IMR-90 (cell line): ENCODE data around the gene CNOT6. TPM values are rescaled to one million over a fixed set of nuclear protein-coding genes. Genes with fewer than 3 reads are reported as not detected.

Experiments
- ATAC-seq: fragments of 200-7000 bp; cut with Tn5 transposase; 2 replicates; pipeline ENCODE4 v1.9.1; 2020; ENCODE audit warnings: low read depth, mild to moderate bottlenecking, moderate library complexity
- BruUV-seq: library from RNA; stranded (reverse); fragments of 400-500 nt; replicated peaks from 2 replicates; lab custom pipeline; 2021; lab: Mats Ljungman, UMichigan
- CTCF ChIA-PET: fragments of 300-600 bp; formaldehyde crosslinking; extraction: SDS; loops from one replicate; lab custom pipeline; 2021; ENCODE audit warnings: antibody characterized with exemption; lab: Yijun Ruan, JAX
- POLR2A ChIA-PET: fragments of 300-600 bp; sonication (Branson Sonifier 250); formaldehyde crosslinking; loops from one replicate; lab custom pipeline; 2022; ENCODE audit warnings: antibody characterized with exemption; ENCODE audit not compliant: unreplicated experiment; lab: Charles Lee
- DNase-seq: peaks from one replicate; pipeline ENCODE4 v3.0.0; 2013
- H2AFZ ChIP-seq: replicated peaks from 2 replicates; pipeline ENCODE3; 2013; ENCODE audit warnings: low read length, mild to moderate bottlenecking; ENCODE audit not compliant: poor library complexity
- H2AK5ac ChIP-seq: 2 replicates; pipeline ENCODE4 v1.6.1; 2013; ENCODE audit warnings: low read depth, low read length, inconsistent platforms
- H2AK9ac ChIP-seq: replicated peaks from 2 replicates; pipeline ENCODE3; 2013; ENCODE audit warnings: mild to moderate bottlenecking, low read depth, low read length, moderate library complexity; ENCODE audit not compliant: poor library complexity
- H2BK120ac ChIP-seq: 2 replicates; pipeline ENCODE4 v1.6.1; 2013; ENCODE audit warnings: low read depth, low read length, inconsistent platforms
- H2BK15ac ChIP-seq: 3 replicates; pipeline ENCODE4 v1.6.1; 2013; ENCODE audit warnings: low read depth, low read length, inconsistent platforms
- H2BK20ac ChIP-seq: 2 replicates; pipeline ENCODE4 v1.6.1; 2013; ENCODE audit warnings: low read depth, mild to moderate bottlenecking, inconsistent platforms, low read length, moderate library complexity
- H2BK5ac ChIP-seq: 2 replicates; pipeline ENCODE4 v1.6.1; 2013; ENCODE audit warnings: mild to moderate bottlenecking, low read depth, low read length, inconsistent platforms; ENCODE audit not compliant: poor library complexity, severe bottlenecking
- H3K14ac ChIP-seq: replicated peaks from 2 replicates; pipeline ENCODE4 v1.6.1; 2013; ENCODE audit warnings: low read depth, low read length, inconsistent platforms
- H3K18ac ChIP-seq: 2 replicates; pipeline ENCODE4 v1.6.1; 2013; ENCODE audit warnings: low read depth, low read length, control low read depth
- H3K23ac ChIP-seq: 2 replicates; pipeline ENCODE4 v1.6.1; 2013; ENCODE audit warnings: low read depth, low read length, inconsistent platforms
- H3K27ac ChIP-seq: 2 replicates; pipeline ENCODE4 v1.5.1; 2013; ENCODE audit warnings: mild to moderate bottlenecking, control low read depth, low read length; ENCODE audit not compliant: insufficient read depth
- H3K27me3 ChIP-seq: 2 replicates; pipeline ENCODE4 v1.6.1; 2013; ENCODE audit warnings: low read length; ENCODE audit not compliant: control insufficient read depth, insufficient read depth
- H3K36me3 ChIP-seq: 2 replicates; pipeline ENCODE4 v1.6.1; 2013; ENCODE audit warnings: low read length, mixed read lengths; ENCODE audit not compliant: control insufficient read depth, insufficient read depth
- H3K4ac ChIP-seq: 2 replicates; pipeline ENCODE4 v1.6.1; 2013; ENCODE audit warnings: low read depth, low read length, inconsistent platforms
- H3K4me1 ChIP-seq: 2 replicates; pipeline ENCODE4 v1.6.1; 2013; ENCODE audit warnings: low read length, mixed read lengths; ENCODE audit not compliant: control insufficient read depth, insufficient read depth
- H3K4me2 ChIP-seq: 2 replicates; pipeline ENCODE4 v1.6.1; 2013; ENCODE audit warnings: low read depth, mild to moderate bottlenecking, control low read depth, low read length, moderate library complexity
- H3K4me3 ChIP-seq: 2 replicates; pipeline ENCODE4 v1.5.1; 2013; ENCODE audit warnings: low read depth, mild to moderate bottlenecking, control low read depth, low read length, moderate library complexity; ENCODE audit not compliant: insufficient read depth
- H3K56ac ChIP-seq: 2 replicates; pipeline ENCODE4 v1.6.1; 2013; ENCODE audit warnings: low read length, inconsistent platforms; ENCODE audit not compliant: insufficient read depth; ENCODE audit errors: extremely low read depth
- H3K79me1 ChIP-seq, 2 experiments: 2 replicates each; pipeline ENCODE4 v1.6.1; 2013; ENCODE audit warnings: low read length in 2 of 2, inconsistent platforms in 1 of 2, low read depth in 1 of 2
- H3K9ac ChIP-seq: 2 replicates; pipeline ENCODE4 v1.6.1; 2013; ENCODE audit warnings: low read depth, low read length, control low read depth
- H3K9me1 ChIP-seq: 2 replicates; pipeline ENCODE4 v1.6.1; 2013; ENCODE audit warnings: low read length, inconsistent platforms; ENCODE audit not compliant: insufficient read depth
- H3K9me3 ChIP-seq: 2 replicates; pipeline ENCODE4 v1.6.1; 2013; ENCODE audit warnings: low read length; ENCODE audit not compliant: control insufficient read depth, insufficient read depth
- H4K20me1 ChIP-seq: 2 replicates; pipeline ENCODE4 v1.6.1; 2013; ENCODE audit warnings: low read length, inconsistent platforms; ENCODE audit not compliant: insufficient read depth
- H4K5ac ChIP-seq: 2 replicates; pipeline ENCODE4 v1.6.1; 2013; ENCODE audit warnings: mild to moderate bottlenecking, low read depth, low read length, control low read depth
- H4K8ac ChIP-seq, 2 experiments: 2 replicates each; pipeline ENCODE4 v1.6.1; 2013; ENCODE audit warnings: low read depth in 2 of 2, low read length in 2 of 2, control low read depth in 1 of 2, inconsistent platforms in 1 of 2
- H4K91ac ChIP-seq: 2 replicates; pipeline ENCODE4 v1.6.1; 2013; ENCODE audit warnings: low read depth, low read length, inconsistent platforms; ENCODE audit not compliant: insufficient read depth
- BHLHE40 ChIP-seq: fragments of 150-350 bp; IDR thresholded peaks from 2 replicates; pipeline ENCODE4 v1.6.1; 2016; ENCODE audit warnings: mild to moderate bottlenecking, low read depth, low read length
- CEBPB ChIP-seq: IDR thresholded peaks from 2 replicates; pipeline ENCODE4 v1.6.1; 2012; ENCODE audit warnings: low read depth, low read length, improper control_type of control experiment
- CHD1 ChIP-seq: IDR thresholded peaks from 2 replicates; pipeline ENCODE4 v1.6.1; 2012; ENCODE audit warnings: low read depth, low read length, improper control_type of control experiment
- MAFK ChIP-seq: IDR thresholded peaks from 2 replicates; pipeline ENCODE4 v1.6.1; 2012; ENCODE audit warnings: low read depth, low read length, improper control_type of control experiment
- MAZ ChIP-seq: IDR thresholded peaks from 2 replicates; pipeline ENCODE4 v1.6.1; 2012; ENCODE audit warnings: low read depth, mild to moderate bottlenecking, low read length, improper control_type of control experiment, moderate library complexity, borderline replicate concordance
- MXI1 ChIP-seq: IDR thresholded peaks from 2 replicates; pipeline ENCODE4 v1.6.1; 2012; ENCODE audit warnings: low read depth, mild to moderate bottlenecking, low read length, moderate library complexity, borderline replicate concordance
- NFE2L2 ChIP-seq: fragments of 150-350 bp; IDR thresholded peaks from 2 replicates; pipeline ENCODE4 v1.6.1; 2016; ENCODE audit warnings: low read depth, mild to moderate bottlenecking, low read length
- POLR2A ChIP-seq: IDR thresholded peaks from 2 replicates; pipeline ENCODE4 v1.6.1; 2012; ENCODE audit warnings: mild to moderate bottlenecking, low read depth, low read length
- RAD21 ChIP-seq: IDR thresholded peaks from 2 replicates; pipeline ENCODE4 v1.6.1; 2012; ENCODE audit warnings: low read length, improper control_type of control experiment
- RCOR1 ChIP-seq: IDR thresholded peaks from 2 replicates; pipeline ENCODE4 v1.6.1; 2012; ENCODE audit warnings: mild to moderate bottlenecking, low read length, improper control_type of control experiment; ENCODE audit not compliant: insufficient replicate concordance
- SMC3 ChIP-seq: fragments of 150-350 bp; IDR thresholded peaks from 2 replicates; pipeline ENCODE4 v1.6.1; 2016; ENCODE audit warnings: low read depth, mild to moderate bottlenecking, antibody characterized with exemption, low read length, moderate library complexity
- USF2 ChIP-seq: fragments of 150-350 bp; IDR thresholded peaks from 2 replicates; pipeline ENCODE4 v1.6.1; 2017; ENCODE audit warnings: mild to moderate bottlenecking, antibody characterized with exemption, low read length, low read depth
- WGBS, 2 experiments: methylation state at CpG; one replicate each; pipeline versions ENCODE4 v1.1.5 to v1.1.7; 2013; ENCODE audit warnings: missing lambda C conversion rate in 2 of 2; ENCODE audit not compliant: insufficient read length in 1 of 2; ENCODE audit errors: extremely low coverage in 2 of 2; 5-methylcytosine and 5-hydroxymethylcytosine counted together
- dilution Hi-C: fragments of 300-500 bp; cut with HindIII; formaldehyde crosslinking; loops from one replicate; pipeline ENCODE4 v1.14.3; 2018; ENCODE audit warnings: low sequenced_read_pairs; ENCODE audit not compliant: unreplicated experiment
- in situ Hi-C: fragments of 300-500 bp; cut with MboI; formaldehyde crosslinking; loops from 3 replicates; pipeline ENCODE4 v1.14.3; 2019; ENCODE audit warnings: low sequenced_read_pairs, inconsistent platforms, mixed read lengths
- intact Hi-C: fragments of 100-400 bp; cut with micrococcal nuclease; formaldehyde crosslinking; loops from 2 replicates; pipeline ENCODE4 v1.10.0; 2022
- polyA plus RNA-seq, 3 experiments: library from polyadenylated mRNA; depleted of rRNA; stranded (reverse); fragments of >200 nt; gene quantifications; 2 replicates each; pipeline ENCODE4 v1.2.3, GENCODE V29; 2012; ENCODE audit warnings: low replicate concordance in 1 of 3
- total RNA-seq: library from RNA; depleted of rRNA; stranded (reverse); fragments of >200 nt; gene quantifications from 2 replicates; pipeline ENCODE4 v1.2.3, GENCODE V29; 2012

The CNOT6 gene
- total and polyA plus RNA-seq, 2 of the 4 experiments (the other 2 are of a cell fraction): 9.7 to 10.8 TPM

- DNase-seq: no peak
- Histone ChIP-seq H2BK15ac (no peak overlapping the region), H3K36me3 (no peaks in the 10 kb centered on the region), H3K79me1 (no peaks in the 10 kb centered on the region), H2BK5ac (no peak overlapping the region), H4K8ac (no peak overlapping the region), H2BK20ac (no peak overlapping the region), H3K4me3 (no peak overlapping the region), H2BK120ac (no peak overlapping the region), H3K27me3 (peaks cover 10% of the 10 kb centered on the region; the same call in 1 of the 2 replicates), H3K23ac (no peak overlapping the region), H3K4me2 (no peak overlapping the region), H2AK5ac (no peak overlapping the region), H3K9me1 (no peaks in the 10 kb centered on the region), H3K27ac (no peak overlapping the region), H3K56ac (no peak overlapping the region), H3K4ac (no peak overlapping the region), H3K18ac (no peak overlapping the region), H2AFZ (no peak overlapping the region), H2AK9ac (no peak overlapping the region), H4K91ac (no peak overlapping the region), H3K9me3 (no peaks in the 10 kb centered on the region), H4K5ac (no peak overlapping the region), H3K9ac (no peak overlapping the region), H3K4me1 (no peaks in the 10 kb centered on the region), H4K20me1 (no peaks in the 10 kb centered on the region), H3K14ac (no peak overlapping the region)
- dilution Hi-C loops (no loop called here), in situ Hi-C loops (no loop called here), intact Hi-C loops (no loop called here)
- no peak for ATAC-seq
- ChIA-PET POLR2A (no interaction called here), CTCF (no interaction called here)
- TF ChIP-seq CEBPB (no peak), CHD1 (no peak), MAZ (no peak), MAFK (no peak), RCOR1 (no peak), USF2 (no peak), MXI1 (no peak), SMC3 (no peak), RAD21 (no peak), BHLHE40 (no peak), NFE2L2 (no peak), POLR2A (no peak)
- 83% methylated on average over 1 of the region's 11 CpGs; no CpG with 5 or more reads in 1 of the 2 experiments for WGBS, 2 experiments
- BruUV-seq: no TSS peak
These were observed 119.6 kb downstream of the CNOT6 start for GRCh38 chr5:180613814-180614188.
